Spleen (tissue), 11 donors: Measurements from ENCODE around the gene E2F3. TPM values are rescaled to one million over a fixed set of nuclear protein-coding genes. Genes with fewer than 3 reads are reported as not detected.
"Not testable (repeated sequence)": the region's sequence is repeated elsewhere in the genome, so short reads cannot be mapped to it uniquely, and the experiment has no call there.

Experiments used
- DNase-seq: peaks from one replicate; pipeline ENCODE4 v3.0.0-alpha.2; 2020
- H3K27ac ChIP-seq, 8 donors: fragments of 200-600 bp; sonication (generic) in 7 of 8; 1 replicate in 4 of 8; 2 replicates in 4 of 8; pipeline versions ENCODE4 v1.5.0 to v1.8.0; 2016 to 2021; ENCODE audit warnings: inconsistent platforms in 4 of 8, mild to moderate bottlenecking in 4 of 8, moderate library complexity in 1 of 8
- H3K27me3 ChIP-seq, 7 donors: fragments of 200-600 bp; sonication (generic) in 6 of 7; replicated peaks in 1 of 7; 1 replicate in 4 of 7; 2 replicates in 3 of 7; pipeline versions ENCODE4 v1.5.0 to v1.8.0; 2016 to 2021; ENCODE audit warnings: inconsistent platforms in 3 of 7, mild to moderate bottlenecking in 1 of 7
- H3K36me3 ChIP-seq, 6 donors: fragments of 200-600 bp; sonication (generic) in 5 of 6; 1 replicate in 4 of 6; 2 replicates in 2 of 6; pipeline versions ENCODE4 v1.5.0 to v1.8.0; 2016 to 2021; ENCODE audit warnings: inconsistent platforms in 2 of 6
- H3K4me1 ChIP-seq, 6 donors: fragments of 200-600 bp; sonication (generic) in 5 of 6; 1 replicate in 3 of 6; 2 replicates in 3 of 6; pipeline versions ENCODE4 v1.5.0 to v1.8.0; 2016 to 2021; ENCODE audit warnings: inconsistent platforms in 3 of 6
- H3K4me3 ChIP-seq, 8 donors: fragments of 200-600 bp; sonication (generic) in 7 of 8; 1 replicate in 4 of 8; 2 replicates in 4 of 8; pipeline versions ENCODE4 v1.5.0 to v1.8.0; 2016 to 2021; ENCODE audit warnings: inconsistent platforms in 4 of 8, mild to moderate bottlenecking in 4 of 8, moderate library complexity in 2 of 8
- H3K9me3 ChIP-seq, 8 donors: fragments of 200-600 bp; sonication (generic) in 7 of 8; 1 replicate in 4 of 8; 2 replicates in 4 of 8; pipeline versions ENCODE4 v1.5.0 to v1.8.0; 2016 to 2021; ENCODE audit warnings: inconsistent platforms in 4 of 8
- POLR2A ChIP-seq, 3 donors: fragments of 450-650 bp; IDR thresholded peaks; one replicate each; pipeline ENCODE4 v1.5.1; 2017; ENCODE audit warnings: antibody characterized with exemption in 3 of 3, mild to moderate bottlenecking in 1 of 3
- POLR2AphosphoS5 ChIP-seq, 3 donors: sonication (generic); formaldehyde crosslinking; IDR thresholded peaks; one replicate each; pipeline ENCODE4 v1.5.1; 2017; ENCODE audit warnings: antibody characterized with exemption in 3 of 3
- WGBS, 5 donors: extraction: QIAGEN DNeasy Blood & Tissue Kit in 3 of 5; methylation state at CpG; one replicate each; pipeline versions ENCODE4 v1.1.5 to v1.1.7; 2013 to 2018; 5-methylcytosine and 5-hydroxymethylcytosine counted together
- intact Hi-C: fragments of 100-400 bp; cut with DNase I; formaldehyde crosslinking; loops from one replicate; pipeline ENCODE4 v1.15.0; 2023; ENCODE audit warnings: low total_unique reads
- polyA plus RNA-seq, 3 donors: library from polyadenylated mRNA; stranded (reverse); fragments of 200-250 nt; gene quantifications; one replicate each; pipeline ENCODE4 v1.2.1, GENCODE V29; 2013
- total RNA-seq, 7 donors: library from RNA; depleted of rRNA in 3 of 7; stranded (reverse); fragments of >200 nt in 3 of 7; fragmentation: NEBNext Ultra II Directional in 4 of 7; extraction: Animal tissue kit (Norgen Biotek cat#: 25700) in 4 of 7; gene quantifications; one replicate each; pipeline versions ENCODE4 v1.1.0 to v1.2.1, GENCODE V29; 2016 to 2021
- TF ChIP-seq, protein P1 (sequence below), 11 experiments: fragments of 200-600 bp in 7 of 11; fragments of 450-650 bp in 4 of 11; sonication (generic) in 4 of 11; IDR thresholded peaks in 8 of 11; conservative IDR thresholded peaks in 3 of 11; 1 replicate in 7 of 11; 2 replicates in 4 of 11; pipeline versions ENCODE4 v1.4.0 to v1.8.0; 2016 to 2021; ENCODE audit warnings: antibody characterized with exemption in 11 of 11, inconsistent platforms in 4 of 11, mild to moderate bottlenecking in 1 of 11
- donor health status: healthy with polysubstance abuse.
- donor health status: DM: no; HTN: no; CAD: no; lungs with moderate emphysema.
- donor health status: DM: no; HTN: no; CAD: no.
- donor health status: Bipolar disorder and iron deficiency.
- donor health status: healthy.
- donor health status: DM: no; HTN: no; CAD: no.
- donor health status: DM: yes; HTN: yes; CAD: no.

E2F3 gene
- total and polyA plus RNA-seq, 10 donors: 5.8 to 22.9 (median 14.8) TPM

DNA sequence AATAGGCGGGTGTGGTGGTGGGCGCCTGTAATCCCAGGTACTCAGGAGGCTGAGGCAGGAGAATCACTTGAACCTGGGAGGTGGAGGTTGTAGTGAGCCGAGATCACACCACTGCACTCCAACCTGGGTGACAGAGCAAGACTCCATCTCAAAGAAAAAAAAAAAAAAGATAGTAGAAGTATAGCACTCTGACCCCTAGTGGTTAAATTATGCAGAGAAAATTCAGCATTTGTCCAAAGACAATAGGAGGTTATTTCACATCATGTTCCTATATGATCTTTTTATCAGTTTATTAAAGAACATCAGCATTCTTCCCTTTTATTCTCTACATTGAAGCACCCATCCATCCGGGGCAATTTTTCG lies 127.4 kb downstream of the E2F3 start:
- intact Hi-C loops: loop anchor here (2.0 to 10.0 kb wide), 3 partner anchors 127 to 424 kb away; partner anchors contain the start of gene E2F3
- H3K27me3 ChIP-seq, H3K4me3 ChIP-seq, H3K9me3 ChIP-seq, H3K36me3 ChIP-seq, DNase-seq: not testable (repeated sequence)
- TF ChIP-seq, protein P1, sequence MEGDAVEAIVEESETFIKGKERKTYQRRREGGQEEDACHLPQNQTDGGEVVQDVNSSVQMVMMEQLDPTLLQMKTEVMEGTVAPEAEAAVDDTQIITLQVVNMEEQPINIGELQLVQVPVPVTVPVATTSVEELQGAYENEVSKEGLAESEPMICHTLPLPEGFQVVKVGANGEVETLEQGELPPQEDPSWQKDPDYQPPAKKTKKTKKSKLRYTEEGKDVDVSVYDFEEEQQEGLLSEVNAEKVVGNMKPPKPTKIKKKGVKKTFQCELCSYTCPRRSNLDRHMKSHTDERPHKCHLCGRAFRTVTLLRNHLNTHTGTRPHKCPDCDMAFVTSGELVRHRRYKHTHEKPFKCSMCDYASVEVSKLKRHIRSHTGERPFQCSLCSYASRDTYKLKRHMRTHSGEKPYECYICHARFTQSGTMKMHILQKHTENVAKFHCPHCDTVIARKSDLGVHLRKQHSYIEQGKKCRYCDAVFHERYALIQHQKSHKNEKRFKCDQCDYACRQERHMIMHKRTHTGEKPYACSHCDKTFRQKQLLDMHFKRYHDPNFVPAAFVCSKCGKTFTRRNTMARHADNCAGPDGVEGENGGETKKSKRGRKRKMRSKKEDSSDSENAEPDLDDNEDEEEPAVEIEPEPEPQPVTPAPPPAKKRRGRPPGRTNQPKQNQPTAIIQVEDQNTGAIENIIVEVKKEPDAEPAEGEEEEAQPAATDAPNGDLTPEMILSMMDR (IDR thresholded peaks at IDR 0.05 in 8 of 11, conservative IDR thresholded peaks at IDR 0.05 in 3 of 11): peak; percentile 25 to 79 (median 59)
- peaks cover 5 to 21% (median 15%) of the 10 kb centered on the region in 6 donors for H3K4me1 ChIP-seq
- WGBS, 5 donors: 25 to 37% (median 32%) methylated on average over 5 of the region's 5 CpGs
- peak overlapping the region in 2 of 8 donors; percentile 26 to 56 for H3K27ac ChIP-seq

DNA sequence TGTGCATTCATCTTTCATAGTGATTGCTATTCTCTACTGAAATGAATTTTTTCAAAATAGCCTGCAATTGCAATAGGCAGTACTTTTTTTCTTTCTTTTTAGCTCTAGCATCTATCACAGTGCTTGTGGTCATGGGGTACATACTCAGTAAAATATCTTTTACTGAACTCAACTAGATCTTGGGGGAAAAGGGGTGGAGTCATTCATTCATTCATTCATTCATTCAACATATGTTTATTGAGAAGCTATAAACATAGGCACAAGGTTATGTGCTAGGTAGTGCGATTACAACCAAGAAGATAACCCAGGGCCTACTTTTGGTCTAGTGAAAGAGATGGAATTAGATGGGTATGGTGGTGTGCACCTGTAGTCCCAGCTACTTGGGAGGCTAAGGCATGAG lies 131.2 kb downstream of the E2F3 start:
- Histone ChIP-seq H3K36me3 (peaks cover 0 to 16% (median 0%) of the 10 kb centered on the region in 6 donors), H3K27ac (no peak overlapping the region), H3K4me1 (peaks cover 12 to 54% (median 41%) of the 10 kb centered on the region in 6 donors), H3K4me3 (no peak overlapping the region), H3K9me3 (no peaks in the 10 kb centered on the region), H3K27me3 (peaks cover 0 to 7% (median 0%) of the 10 kb centered on the region in 7 donors)
- TF ChIP-seq, protein P1 (IDR thresholded peaks at IDR 0.05 in 8 of 11, conservative IDR thresholded peaks at IDR 0.05 in 3 of 11): no peak
- no peak for TF ChIP-seq POLR2AphosphoS5 (IDR thresholded peaks at IDR 0.05)
- no peak for TF ChIP-seq POLR2A (IDR thresholded peaks at IDR 0.05)
- intact Hi-C loops: no loop called here
- WGBS, 5 donors: 97 to 100% (median 100%) methylated on average over 1 of the region's 1 CpG
- no peak for DNase-seq

DNA sequence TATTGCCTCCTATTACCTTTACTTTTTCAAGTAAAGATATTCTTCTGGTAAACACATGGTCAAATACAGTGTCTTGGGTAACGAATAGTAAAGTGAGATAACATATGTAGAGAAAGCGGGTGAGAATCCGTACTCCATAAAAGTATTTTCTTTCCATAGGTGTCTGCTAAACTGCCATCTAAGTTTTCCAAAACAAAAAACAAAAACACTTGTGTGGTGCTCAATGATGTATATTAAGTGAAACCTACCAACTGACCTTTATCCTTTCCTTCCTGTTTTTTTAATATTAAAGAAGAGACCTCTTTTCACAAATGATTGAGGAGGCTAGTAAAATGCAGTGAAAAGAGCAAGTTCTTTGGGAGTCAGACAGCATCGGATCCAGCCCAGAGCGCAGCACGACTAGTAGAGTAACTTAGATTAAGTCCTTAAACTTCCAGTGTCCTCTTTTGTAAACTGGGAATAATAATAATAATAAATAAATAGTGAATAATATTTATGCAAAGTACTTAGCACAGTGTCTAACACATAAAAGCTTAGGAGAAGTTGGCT lies 132.1 kb downstream of the E2F3 start:
- Histone ChIP-seq H3K4me1 (peaks cover 7 to 54% (median 38%) of the 10 kb centered on the region in 6 donors), H3K27ac (peak overlapping the region; percentile 66 to 91 (median 89)), H3K36me3 (peaks cover 0 to 25% (median 0%) of the 10 kb centered on the region in 6 donors), H3K9me3 (no peaks in the 10 kb centered on the region), H3K27me3 (peaks cover 0 to 7% (median 0%) of the 10 kb centered on the region in 7 donors), H3K4me3 (peak overlapping the region; percentile 64 to 92 (median 87))
- DNase-seq: no peak
- intact Hi-C loops: no loop called here
- TF ChIP-seq, protein P1 (IDR thresholded peaks at IDR 0.05 in 8 of 11, conservative IDR thresholded peaks at IDR 0.05 in 3 of 11): no peak
- TF ChIP-seq POLR2A (IDR thresholded peaks at IDR 0.05) (no peak), POLR2AphosphoS5 (IDR thresholded peaks at IDR 0.05) (no peak)
- WGBS, 5 donors: 48 to 53% (median 51%) methylated on average over 6 of the region's 6 CpGs

DNA sequence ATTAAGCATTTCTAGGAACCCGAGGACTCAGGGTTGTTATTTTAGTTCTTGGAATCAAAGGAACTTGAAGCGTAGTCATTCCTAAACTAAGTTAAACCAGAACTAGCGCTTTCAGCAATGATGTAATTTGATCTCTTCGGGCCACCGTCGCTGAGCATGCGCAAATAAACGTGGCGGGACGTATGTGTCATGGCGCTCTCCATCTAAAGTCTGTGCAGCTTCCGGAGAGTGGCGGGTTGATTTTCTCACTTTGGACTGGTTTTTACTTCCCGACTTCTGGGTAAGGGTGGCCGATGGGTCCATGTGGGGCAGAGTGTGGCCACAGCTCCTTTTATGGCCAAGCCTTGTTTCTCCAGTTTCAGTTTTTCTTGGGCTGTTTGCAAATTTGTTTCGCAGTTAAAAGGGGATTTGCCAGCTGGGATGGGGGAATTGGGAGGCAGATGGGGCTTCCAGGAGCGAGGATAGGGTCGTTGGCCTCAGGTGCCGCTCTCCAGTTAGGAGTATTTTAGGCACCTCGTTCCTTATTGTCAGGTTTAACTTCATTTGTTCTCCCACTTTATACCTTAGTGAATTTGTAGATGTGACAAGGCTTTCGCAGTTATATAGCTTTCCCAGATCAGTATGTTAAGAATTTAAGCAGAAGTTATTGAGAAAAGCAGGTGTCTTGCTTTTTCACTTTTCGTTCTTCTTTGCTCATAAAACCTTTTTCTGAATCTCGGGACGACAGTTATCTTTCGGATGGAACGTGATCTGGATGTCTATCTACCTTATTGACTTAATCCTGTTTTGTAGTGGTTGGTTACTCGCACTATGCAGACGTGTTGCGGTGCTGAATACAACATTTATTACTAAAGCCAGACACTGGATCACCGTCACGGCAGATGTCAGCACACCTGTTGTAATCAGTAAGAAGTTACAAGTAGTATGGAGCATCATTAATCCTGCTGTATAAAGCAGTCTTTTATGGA lies 132.9 kb downstream of the E2F3 start, which contains the start of gene CDKAL1:
CDKAL1 (plus strand) TSS at position 163 of the 968 bp plus-strand sequence. CDS start 11,894 bp downstream, outside the sequence.
- 0 to 2% (median 1%) methylated on average over 29 to 31 of the region's 31 CpGs for WGBS, 5 donors
- peak; percentile 92 for DNase-seq
- peaks cover 0 to 33% (median 0%) of the 10 kb centered on the region in 6 donors for H3K36me3 ChIP-seq
- TF ChIP-seq, protein P1 (IDR thresholded peaks at IDR 0.05 in 8 of 11, conservative IDR thresholded peaks at IDR 0.05 in 3 of 11): peak in 1 of 11 experiments; percentile 17
- TF ChIP-seq POLR2AphosphoS5 (IDR thresholded peaks at IDR 0.05): peak in 2 of 3 donors; percentile 80 to 95
- TF ChIP-seq POLR2A (IDR thresholded peaks at IDR 0.05): no peak
- peak within 1 kb of the TSS; percentile 64 to 92 (median 87) for H3K4me3 ChIP-seq
- H3K27me3 ChIP-seq: peaks cover 0 to 7% (median 0%) of the 10 kb centered on the region in 7 donors
- intact Hi-C loops: no loop called here
- no peaks in the 10 kb centered on the region for H3K9me3 ChIP-seq
- H3K4me1 ChIP-seq: peaks cover 7 to 58% (median 35%) of the 10 kb centered on the region in 6 donors
- peak within 1 kb of the TSS; percentile 66 to 91 (median 89) for H3K27ac ChIP-seq
